HCT116 (cell line): Measurements from ENCODE around the gene NF1. TPM values are rescaled to one million over a fixed set of nuclear protein-coding genes. Genes with fewer than 3 reads are reported as not detected.

Source experiments
- ATAC-seq: fragments of 200-7000 bp; cut with Tn5 transposase; 2 replicates; pipeline ENCODE4 v1.9.1; 2020; ENCODE audit warnings: mild to moderate bottlenecking, moderate library complexity
- BruUV-seq: library from RNA; stranded (reverse); fragments of 400-500 nt; replicated peaks from 2 replicates; lab custom pipeline; 2021; lab: Mats Ljungman, UMichigan
- CTCF ChIA-PET: fragments of 300-600 bp; sonication (Branson Sonifier 250); formaldehyde crosslinking; loops from one replicate; lab custom pipeline; 2021; ENCODE audit warnings: antibody characterized with exemption; lab: Charles Lee
- POLR2A ChIA-PET: fragments of 300-600, 350-600 bp; sonication (Branson Sonifier 250); formaldehyde crosslinking; loops from one replicate; lab custom pipeline; 2021; ENCODE audit warnings: antibody characterized with exemption; lab: Charles Lee
- RAD21 ChIA-PET, 2 experiments: fragments of 300-600 bp; sonication (Branson Sonifier 250); formaldehyde crosslinking; loops; one replicate each; lab custom pipeline; 2023; ENCODE audit warnings: low total read pairs in 2 of 2; ENCODE audit not compliant: uncharacterized antibody in 2 of 2, unreplicated experiment in 2 of 2, low non-redundant PET in 1 of 2; lab: Charles Lee
- DNase-seq: peaks from one replicate; pipeline ENCODE4 v3.0.0-alpha.2; 2010; ENCODE audit warnings: low read depth, low spot score
- H2AFZ ChIP-seq: fragments of 200-600 bp; shearing (Covaris generic), sonication (generic); 2 replicates; pipeline ENCODE4 v1.6.1; 2017; ENCODE audit warnings: low read depth, mixed run types, mixed read lengths, antibody characterized with exemption, low read length; ENCODE audit not compliant: poor library complexity, severe bottlenecking
- H3K27ac ChIP-seq: 2 replicates; pipeline ENCODE4 v1.5.1; 2012; ENCODE audit warnings: low read depth, low read length
- H3K27me3 ChIP-seq: fragments of 200-600 bp; sonication (generic); 2 replicates; pipeline ENCODE4 v1.6.1; 2016; ENCODE audit warnings: mixed run types, low read length, mixed read lengths; ENCODE audit not compliant: insufficient read depth
- H3K36me3 ChIP-seq, 2 experiments: fragments of 200-500 bp in 1 of 2; fragments of 200-600 bp in 1 of 2; sonication (Bioruptor generic) in 1 of 2; sonication (generic) in 1 of 2; 2 replicates each; pipeline versions ENCODE4 v1.5.1 to v1.6.1; 2014 to 2016; ENCODE audit warnings: low read length in 2 of 2, inconsistent platforms in 1 of 2, mixed read lengths in 1 of 2, mixed run types in 1 of 2; ENCODE audit not compliant: insufficient read depth in 2 of 2, control insufficient read depth in 1 of 2
- H3K4me1 ChIP-seq, 2 experiments: fragments of 200-600 bp in 1 of 2; sonication (generic) in 1 of 2; 2 replicates each; pipeline versions ENCODE4 v1.5.1 to v1.6.1; 2012 to 2017; ENCODE audit warnings: low read length in 2 of 2, inconsistent platforms in 1 of 2, mild to moderate bottlenecking in 1 of 2, mixed read lengths in 1 of 2, mixed run types in 1 of 2, moderate library complexity in 1 of 2; ENCODE audit not compliant: insufficient read depth in 2 of 2, control insufficient read depth in 1 of 2
- H3K4me2 ChIP-seq: fragments of 200-600 bp; sonication (generic); 2 replicates; pipeline ENCODE4 v1.6.1; 2017; ENCODE audit warnings: mixed run types, low read length, mixed read lengths
- H3K4me3 ChIP-seq, 2 experiments: fragments of 200-600 bp in 1 of 2; sonication (generic) in 1 of 2; replicated peaks in 1 of 2; 2 replicates each; pipeline ENCODE4 v1.5.1; 2011 to 2016; ENCODE audit warnings: low read length in 2 of 2, control low read depth in 1 of 2, low read depth in 1 of 2, mild to moderate bottlenecking in 1 of 2, mixed read lengths in 1 of 2, mixed run types in 1 of 2
- H3K79me2 ChIP-seq: fragments of 200-600 bp; sonication (generic); 2 replicates; pipeline ENCODE4 v1.6.1; 2017; ENCODE audit warnings: mild to moderate bottlenecking, mixed run types, low read length, moderate library complexity, mixed read lengths; ENCODE audit not compliant: insufficient read depth
- H3K9ac ChIP-seq: fragments of 200-600 bp; sonication (generic); 2 replicates; pipeline ENCODE4 v1.6.1; 2016; ENCODE audit warnings: low read length, mixed read lengths
- H3K9me2 ChIP-seq: fragments of 200-600 bp; sonication (generic), shearing (Covaris generic); 2 replicates; pipeline ENCODE4 v1.6.1; 2017; ENCODE audit warnings: mixed run types, mild to moderate bottlenecking, moderate library complexity; ENCODE audit not compliant: insufficient read depth
- H3K9me3 ChIP-seq, 2 experiments: fragments of 200-500 bp in 1 of 2; fragments of 200-600 bp in 1 of 2; sonication (Bioruptor generic) in 1 of 2; sonication (generic) in 1 of 2; 2 replicates each; pipeline ENCODE4 v1.6.1; 2014 to 2017; ENCODE audit warnings: low read length in 2 of 2, mixed read lengths in 2 of 2, inconsistent platforms in 1 of 2, low read depth in 1 of 2, mild to moderate bottlenecking in 1 of 2, mixed run types in 1 of 2, moderate library complexity in 1 of 2; ENCODE audit not compliant: control insufficient read depth in 1 of 2, insufficient read depth in 1 of 2
- H4K20me1 ChIP-seq: fragments of 200-600 bp; sonication (generic), shearing (Covaris generic); 2 replicates; pipeline ENCODE4 v1.6.1; 2017; ENCODE audit warnings: mixed run types, mild to moderate bottlenecking, moderate library complexity; ENCODE audit not compliant: insufficient read depth
- CBX3 ChIP-seq: IDR thresholded peaks from 2 replicates; pipeline ENCODE4 v1.6.1; 2012; ENCODE audit warnings: low read depth
- EZH2 ChIP-seq: fragments of 200-600 bp; sonication (generic); IDR thresholded peaks from 2 replicates; pipeline ENCODE4 v1.6.1; 2017; ENCODE audit warnings: antibody characterized with exemption, mixed run types
- FOSL1 ChIP-seq: IDR thresholded peaks from 2 replicates; pipeline ENCODE4 v1.6.1; 2012; ENCODE audit warnings: low read depth
- POLR2A ChIP-seq: IDR thresholded peaks from 2 replicates; pipeline ENCODE4 v1.7.0; 2011; ENCODE audit warnings: borderline replicate concordance; ENCODE audit not compliant: insufficient read depth, insufficient read length; ENCODE audit errors: extremely low read depth
- POLR2AphosphoS5 ChIP-seq: IDR thresholded peaks from 2 replicates; pipeline ENCODE4 v1.6.1; 2011; ENCODE audit warnings: mild to moderate bottlenecking, low read depth, low read length, moderate library complexity
- RAD21 ChIP-seq: IDR thresholded peaks from 2 replicates; pipeline ENCODE4 v1.6.1; 2012; ENCODE audit warnings: low read depth, mild to moderate bottlenecking
- SIN3A ChIP-seq: IDR thresholded peaks from 2 replicates; pipeline ENCODE4 v1.6.1; 2012; ENCODE audit warnings: low read depth
- SP1 ChIP-seq: IDR thresholded peaks from 2 replicates; pipeline ENCODE4 v1.6.1; 2012; ENCODE audit warnings: low read depth
- SRF ChIP-seq: IDR thresholded peaks from 2 replicates; pipeline ENCODE4 v1.6.1; 2012; ENCODE audit warnings: low read depth
- YY1 ChIP-seq: IDR thresholded peaks from 2 replicates; pipeline ENCODE4 v1.6.1; 2011; ENCODE audit warnings: low read length, low read depth, moderate library complexity, mild to moderate bottlenecking; ENCODE audit not compliant: insufficient replicate concordance; ENCODE audit errors: extremely low read depth
- intact Hi-C: fragments of 100-400 bp; cut with micrococcal nuclease; formaldehyde crosslinking; loops from 2 replicates; pipeline ENCODE4 v1.10.0; 2022
- total RNA-seq: library from RNA; stranded (reverse); gene quantifications from one replicate; pipeline ENCODE4 v1.2.1, GENCODE V29; 2021; ENCODE audit not compliant: unreplicated experiment
- TF ChIP-seq, protein P1 (sequence below), 3 experiments: fragments of 200-600 bp in 1 of 3; sonication (generic) in 1 of 3; IDR thresholded peaks in 2 of 3; conservative IDR thresholded peaks in 1 of 3; 2 replicates each; pipeline ENCODE4 v1.5.1; 2012 to 2017; ENCODE audit warnings: low read depth in 2 of 3, low read length in 2 of 3, antibody characterized with exemption in 1 of 3, borderline replicate concordance in 1 of 3, control low read depth in 1 of 3, mild to moderate bottlenecking in 1 of 3, mixed read lengths in 1 of 3, mixed run types in 1 of 3, moderate library complexity in 1 of 3; ENCODE audit not compliant: insufficient read depth in 1 of 3
- TF ChIP-seq, protein P2 (sequence below): IDR thresholded peaks from 2 replicates; pipeline ENCODE4 v1.6.1; 2012; ENCODE audit warnings: low read depth
- TF ChIP-seq, protein P3 (sequence below): IDR thresholded peaks from 2 replicates; pipeline ENCODE4 v1.6.1; 2012

The NF1 gene
- total RNA-seq, 1 experiment from 2014 or later, result 20.8 TPM

GRCh38 chr17:31054761-31055160 lies 40.0 kb upstream of the NF1 start:
- Histone ChIP-seq H3K4me1 (peaks cover 6 to 19% of the 10 kb centered on the region in 2 experiments; a peak in 3 of 4 replicates), H3K4me2 (no peak overlapping the region), H3K4me3 (no peak overlapping the region), H2AFZ (no peak overlapping the region), H3K9me2 (no peaks in the 10 kb centered on the region), H3K9ac (no peak overlapping the region), H3K36me3 (no peaks in the 10 kb centered on the region), H3K79me2 (no peaks in the 10 kb centered on the region), H3K27ac (no peak overlapping the region), H3K27me3 (no peaks in the 10 kb centered on the region), H4K20me1 (no peaks in the 10 kb centered on the region), H3K9me3 (no peaks in the 10 kb centered on the region)
- intact Hi-C loops, result no loop called here
- no peak for ATAC-seq
- RAD21 ChIA-PET, result no interaction called here
- POLR2A ChIA-PET, result interaction anchor here (1.7 kb wide), 1 partner anchor 40 kb away, joined by 3 read pairs; the partner anchor contains the start of gene NF1
- TF ChIP-seq YY1 (no peak), RAD21 (no peak), POLR2AphosphoS5 (no peak)
- no peak for DNase-seq
- BruUV-seq, result no TSS peak
- CTCF ChIA-PET, result interaction anchor here (0.8 kb wide), 1 partner anchor 10 kb away, joined by 3 read pairs; no protein-coding TSS in a partner anchor

DNA sequence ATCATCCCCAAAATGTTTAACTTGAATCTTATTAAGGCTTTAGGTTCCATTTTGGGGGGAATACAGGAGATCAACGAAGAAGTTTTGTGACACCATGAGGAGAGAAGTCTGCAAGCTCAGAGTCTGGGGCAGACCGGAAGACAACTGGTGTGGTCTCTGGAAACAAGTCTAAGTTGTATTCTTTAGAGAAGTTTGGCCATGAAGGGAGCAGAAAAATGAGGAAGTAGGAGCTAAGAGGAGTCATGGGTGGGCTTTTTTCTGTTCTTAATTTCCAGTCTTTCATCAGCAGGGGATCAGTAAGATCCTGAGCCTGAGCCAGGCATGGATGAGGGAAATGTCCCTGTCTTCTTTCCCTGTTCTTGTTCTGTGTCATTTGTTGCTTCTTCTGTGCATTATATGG lies 35.8 kb upstream of the NF1 start:
- BruUV-seq, result no TSS peak

More for the DNA sequence above, 35.8 kb upstream of the NF1 start:
- ATAC-seq (no peak), DNase-seq (no peak)
- Histone ChIP-seq H3K27ac (no peak overlapping the region), H3K4me2 (no peak overlapping the region), H3K9me3 (no peaks in the 10 kb centered on the region), H3K4me1 (no peaks in the 10 kb centered on the region), H3K36me3 (no peaks in the 10 kb centered on the region), H3K79me2 (no peaks in the 10 kb centered on the region), H4K20me1 (no peaks in the 10 kb centered on the region), H3K9ac (no peak overlapping the region), H3K9me2 (no peaks in the 10 kb centered on the region), H3K27me3 (no peaks in the 10 kb centered on the region), H3K4me3 (no peak overlapping the region)
- ChIA-PET POLR2A (no interaction called here), CTCF (no interaction called here), RAD21 (no interaction called here)
- intact Hi-C loops, result no loop called here
- TF ChIP-seq EZH2 (no peak), CBX3 (no peak), SP1 (no peak), SRF (no peak), POLR2AphosphoS5 (no peak), FOSL1 (no peak), SIN3A (no peak), POLR2A (no peak)
- TF ChIP-seq, protein P1, sequence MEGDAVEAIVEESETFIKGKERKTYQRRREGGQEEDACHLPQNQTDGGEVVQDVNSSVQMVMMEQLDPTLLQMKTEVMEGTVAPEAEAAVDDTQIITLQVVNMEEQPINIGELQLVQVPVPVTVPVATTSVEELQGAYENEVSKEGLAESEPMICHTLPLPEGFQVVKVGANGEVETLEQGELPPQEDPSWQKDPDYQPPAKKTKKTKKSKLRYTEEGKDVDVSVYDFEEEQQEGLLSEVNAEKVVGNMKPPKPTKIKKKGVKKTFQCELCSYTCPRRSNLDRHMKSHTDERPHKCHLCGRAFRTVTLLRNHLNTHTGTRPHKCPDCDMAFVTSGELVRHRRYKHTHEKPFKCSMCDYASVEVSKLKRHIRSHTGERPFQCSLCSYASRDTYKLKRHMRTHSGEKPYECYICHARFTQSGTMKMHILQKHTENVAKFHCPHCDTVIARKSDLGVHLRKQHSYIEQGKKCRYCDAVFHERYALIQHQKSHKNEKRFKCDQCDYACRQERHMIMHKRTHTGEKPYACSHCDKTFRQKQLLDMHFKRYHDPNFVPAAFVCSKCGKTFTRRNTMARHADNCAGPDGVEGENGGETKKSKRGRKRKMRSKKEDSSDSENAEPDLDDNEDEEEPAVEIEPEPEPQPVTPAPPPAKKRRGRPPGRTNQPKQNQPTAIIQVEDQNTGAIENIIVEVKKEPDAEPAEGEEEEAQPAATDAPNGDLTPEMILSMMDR (IDR thresholded peaks at IDR 0.05 in 2 of 3, conservative IDR thresholded peaks at IDR 0.05 in 1 of 3; ENCODE audit: borderline replicate concordance in 1 of 3, insufficient read depth in 1 of 3, low read depth in 2 of 3, low read length in 2 of 3), result no peak
- TF ChIP-seq, protein P2, sequence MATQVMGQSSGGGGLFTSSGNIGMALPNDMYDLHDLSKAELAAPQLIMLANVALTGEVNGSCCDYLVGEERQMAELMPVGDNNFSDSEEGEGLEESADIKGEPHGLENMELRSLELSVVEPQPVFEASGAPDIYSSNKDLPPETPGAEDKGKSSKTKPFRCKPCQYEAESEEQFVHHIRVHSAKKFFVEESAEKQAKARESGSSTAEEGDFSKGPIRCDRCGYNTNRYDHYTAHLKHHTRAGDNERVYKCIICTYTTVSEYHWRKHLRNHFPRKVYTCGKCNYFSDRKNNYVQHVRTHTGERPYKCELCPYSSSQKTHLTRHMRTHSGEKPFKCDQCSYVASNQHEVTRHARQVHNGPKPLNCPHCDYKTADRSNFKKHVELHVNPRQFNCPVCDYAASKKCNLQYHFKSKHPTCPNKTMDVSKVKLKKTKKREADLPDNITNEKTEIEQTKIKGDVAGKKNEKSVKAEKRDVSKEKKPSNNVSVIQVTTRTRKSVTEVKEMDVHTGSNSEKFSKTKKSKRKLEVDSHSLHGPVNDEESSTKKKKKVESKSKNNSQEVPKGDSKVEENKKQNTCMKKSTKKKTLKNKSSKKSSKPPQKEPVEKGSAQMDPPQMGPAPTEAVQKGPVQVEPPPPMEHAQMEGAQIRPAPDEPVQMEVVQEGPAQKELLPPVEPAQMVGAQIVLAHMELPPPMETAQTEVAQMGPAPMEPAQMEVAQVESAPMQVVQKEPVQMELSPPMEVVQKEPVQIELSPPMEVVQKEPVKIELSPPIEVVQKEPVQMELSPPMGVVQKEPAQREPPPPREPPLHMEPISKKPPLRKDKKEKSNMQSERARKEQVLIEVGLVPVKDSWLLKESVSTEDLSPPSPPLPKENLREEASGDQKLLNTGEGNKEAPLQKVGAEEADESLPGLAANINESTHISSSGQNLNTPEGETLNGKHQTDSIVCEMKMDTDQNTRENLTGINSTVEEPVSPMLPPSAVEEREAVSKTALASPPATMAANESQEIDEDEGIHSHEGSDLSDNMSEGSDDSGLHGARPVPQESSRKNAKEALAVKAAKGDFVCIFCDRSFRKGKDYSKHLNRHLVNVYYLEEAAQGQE, result no peak
- TF ChIP-seq, protein P3, sequence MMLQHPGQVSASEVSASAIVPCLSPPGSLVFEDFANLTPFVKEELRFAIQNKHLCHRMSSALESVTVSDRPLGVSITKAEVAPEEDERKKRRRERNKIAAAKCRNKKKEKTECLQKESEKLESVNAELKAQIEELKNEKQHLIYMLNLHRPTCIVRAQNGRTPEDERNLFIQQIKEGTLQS, result no peak
- TF ChIP-seq, all 23 proteins: peak for 0
- no peak overlapping the region for H2AFZ ChIP-seq
